Astrocyte (in vitro differentiated cells and primary cell): ENCODE measurements around the gene SHROOM3. TPM values are rescaled to one million over a fixed set of nuclear protein-coding genes. Genes with fewer than 3 reads are reported as not detected.

Experiments used
- DNase-seq: peaks from one replicate; pipeline ENCODE4 v3.0.0-alpha.2; 2010; ENCODE audit warnings: low read depth
- FAIRE-seq: peaks from 2 replicates; lab custom pipeline; 2011; peaks lifted over from hg19 to GRCh38; lab: Jason Lieb, UNC
- H2AFZ ChIP-seq: 2 replicates; pipeline ENCODE4 v1.6.0; 2012; ENCODE audit warnings: low read depth, low read length, inconsistent platforms
- H3K27ac ChIP-seq: 2 replicates; pipeline ENCODE4 v1.5.1; 2011; ENCODE audit warnings: low read depth, low read length, inconsistent platforms
- H3K27me3 ChIP-seq: 2 replicates; pipeline ENCODE4 v1.6.0; 2011; ENCODE audit warnings: low read length, inconsistent platforms; ENCODE audit not compliant: insufficient read depth
- H3K36me3 ChIP-seq: 2 replicates; pipeline ENCODE4 v1.5.1; 2011; ENCODE audit warnings: low read length, inconsistent platforms; ENCODE audit not compliant: insufficient read depth
- H3K4me1 ChIP-seq: 2 replicates; pipeline ENCODE4 v1.5.1; 2011; ENCODE audit warnings: low read length, inconsistent platforms; ENCODE audit not compliant: insufficient read depth
- H3K4me2 ChIP-seq: 2 replicates; pipeline ENCODE4 v1.6.0; 2012; ENCODE audit warnings: low read length, inconsistent platforms
- H3K4me3 ChIP-seq: 2 replicates; pipeline ENCODE4 v1.5.1; 2011; ENCODE audit warnings: low read depth, mild to moderate bottlenecking, low read length, inconsistent platforms; ENCODE audit not compliant: insufficient read depth
- H3K79me2 ChIP-seq: 2 replicates; pipeline ENCODE4 v1.6.0; 2012; ENCODE audit warnings: mild to moderate bottlenecking, low read length, inconsistent platforms; ENCODE audit not compliant: insufficient read depth
- H3K9ac ChIP-seq: 2 replicates; pipeline ENCODE4 v1.6.0; 2012; ENCODE audit warnings: mild to moderate bottlenecking, low read length, inconsistent platforms
- H3K9me3 ChIP-seq: 2 replicates; pipeline ENCODE4 v1.5.1; 2012; ENCODE audit warnings: low read depth, mild to moderate bottlenecking, low read length, inconsistent platforms; ENCODE audit not compliant: insufficient read depth
- H4K20me1 ChIP-seq: 2 replicates; pipeline ENCODE4 v1.6.0; 2012; ENCODE audit warnings: low read length, inconsistent platforms; ENCODE audit not compliant: insufficient read depth
- H3K27ac Mint-ChIP-seq: one replicate; pipeline ENCODE4 v1.8.0; 2021; ENCODE audit warnings: mild to moderate bottlenecking, mixed read lengths; ENCODE audit not compliant: unreplicated experiment
- H3K27me3 Mint-ChIP-seq: one replicate; pipeline ENCODE4 v1.8.0; 2021; ENCODE audit warnings: low read depth, mixed read lengths; ENCODE audit not compliant: unreplicated experiment
- H3K36me3 Mint-ChIP-seq: one replicate; pipeline ENCODE4 v1.8.0; 2021; ENCODE audit warnings: low read depth, mixed read lengths; ENCODE audit not compliant: unreplicated experiment
- H3K4me1 Mint-ChIP-seq: one replicate; pipeline ENCODE4 v1.8.0; 2021; ENCODE audit warnings: low read depth, mixed read lengths; ENCODE audit not compliant: unreplicated experiment
- H3K4me3 Mint-ChIP-seq: one replicate; pipeline ENCODE4 v1.8.0; 2021; ENCODE audit warnings: mild to moderate bottlenecking, moderate library complexity, mixed read lengths; ENCODE audit not compliant: unreplicated experiment
- H3K9me3 Mint-ChIP-seq: one replicate; pipeline ENCODE4 v1.8.0; 2021; ENCODE audit warnings: mild to moderate bottlenecking, mixed read lengths; ENCODE audit not compliant: unreplicated experiment
- CTCF ChIP-seq: IDR thresholded peaks from 2 replicates; pipeline ENCODE4 v1.5.1; 2011; ENCODE audit warnings: low read depth, mild to moderate bottlenecking, inconsistent platforms, low read length, moderate library complexity; ENCODE audit not compliant: insufficient read depth
- EZH2 ChIP-seq: IDR thresholded peaks from 2 replicates; pipeline ENCODE4 v1.6.1; 2012; ENCODE audit warnings: mild to moderate bottlenecking, low read length, inconsistent platforms; ENCODE audit not compliant: insufficient read depth
- total RNA-seq: library from RNA; stranded (reverse); gene quantifications from 2 replicates; pipeline ENCODE4 v1.2.1, GENCODE V29; 2021

The SHROOM3 gene
- total RNA-seq, 1 donor from 2014 or later = 64.6 TPM

GRCh38 chr4:76600447-76600846 lies 165.4 kb downstream of the SHROOM3 start:
- H3K27ac Mint-ChIP-seq = no peak overlapping the region
- Histone ChIP-seq H4K20me1 (no peaks in the 10 kb centered on the region), H3K27ac (no peak overlapping the region), H3K27me3 (no peaks in the 10 kb centered on the region), H3K4me3 (no peak overlapping the region), H3K9me3 (no peaks in the 10 kb centered on the region), H3K4me1 (peaks cover 19% of the 10 kb centered on the region), H3K36me3 (no peaks in the 10 kb centered on the region), H3K4me2 (no peak overlapping the region), H3K9ac (no peak overlapping the region), H3K79me2 (peaks cover 8% of the 10 kb centered on the region), H2AFZ (no peak overlapping the region)
- FAIRE-seq = peak; percentile 49
- H3K27me3 Mint-ChIP-seq = no peaks in the 10 kb centered on the region
- TF ChIP-seq EZH2 (no peak), CTCF (no peak)
- H3K9me3 Mint-ChIP-seq = no peaks in the 10 kb centered on the region
- H3K36me3 Mint-ChIP-seq = peaks cover 9% of the 10 kb centered on the region
- H3K4me3 Mint-ChIP-seq = no peak overlapping the region
- H3K4me1 Mint-ChIP-seq = peaks cover 28% of the 10 kb centered on the region
- DNase-seq = no peak

- H3K4me3 ChIP-seq = no peak overlapping the region
- H4K20me1 ChIP-seq = no peaks in the 10 kb centered on the region
- no peaks in the 10 kb centered on the region for H3K27me3 ChIP-seq
- DNase-seq (peak; percentile 72), FAIRE-seq (no peak)
- H3K9me3 ChIP-seq = no peaks in the 10 kb centered on the region
- H3K36me3 ChIP-seq = no peaks in the 10 kb centered on the region
- peak overlapping the region; percentile 9 for H2AFZ ChIP-seq
- Mint-ChIP-seq H3K4me3 (no peak overlapping the region), H3K27ac (no peak overlapping the region), H3K36me3 (peaks cover 6% of the 10 kb centered on the region), H3K27me3 (no peaks in the 10 kb centered on the region), H3K9me3 (no peaks in the 10 kb centered on the region), H3K4me1 (peaks cover 34% of the 10 kb centered on the region)
- H3K9ac ChIP-seq = no peak overlapping the region
- no peak overlapping the region for H3K4me2 ChIP-seq
- H3K27ac ChIP-seq = no peak overlapping the region
- TF ChIP-seq CTCF (no peak), EZH2 (no peak)
- H3K4me1 ChIP-seq = peaks cover 21% of the 10 kb centered on the region
- peaks cover 8% of the 10 kb centered on the region for H3K79me2 ChIP-seq
These were observed 166.8 kb downstream of the SHROOM3 start for GRCh38 chr4:76601791-76602190.

GRCh38 chr4:76605099-76605563 lies 170.1 kb downstream of the SHROOM3 start:
- peaks cover 5% of the 10 kb centered on the region for H3K36me3 Mint-ChIP-seq
- Histone ChIP-seq H3K4me2 (no peak overlapping the region), H3K4me3 (no peak overlapping the region), H3K79me2 (no peaks in the 10 kb centered on the region), H3K9ac (no peak overlapping the region), H3K9me3 (no peaks in the 10 kb centered on the region), H4K20me1 (no peaks in the 10 kb centered on the region), H3K4me1 (peaks cover 32% of the 10 kb centered on the region), H2AFZ (no peak overlapping the region), H3K27me3 (no peaks in the 10 kb centered on the region), H3K27ac (no peak overlapping the region), H3K36me3 (no peaks in the 10 kb centered on the region)
- H3K27me3 Mint-ChIP-seq = no peaks in the 10 kb centered on the region
- no peak for DNase-seq
- peaks cover 58% of the 10 kb centered on the region for H3K4me1 Mint-ChIP-seq
- TF ChIP-seq EZH2 = no peak
- TF ChIP-seq CTCF = no peak
- no peak overlapping the region for H3K27ac Mint-ChIP-seq
- H3K4me3 Mint-ChIP-seq = no peak overlapping the region
- no peaks in the 10 kb centered on the region for H3K9me3 Mint-ChIP-seq
- peak; percentile 94 for FAIRE-seq
